ENCODE measurements around the gene F11. TPM values are rescaled to one million over a fixed set of nuclear protein-coding genes. Genes with fewer than 3 reads are reported as not detected.
"Not testable (repeated sequence)": the region's sequence is repeated elsewhere in the genome, so short reads cannot be mapped to it uniquely, and the experiment has no call there.

F11 gene
- total and polyA plus RNA-seq, 2 donors (not counting 3 experiments of a cell fraction or from before 2014, with no cell fraction given), result not detected

DNA sequence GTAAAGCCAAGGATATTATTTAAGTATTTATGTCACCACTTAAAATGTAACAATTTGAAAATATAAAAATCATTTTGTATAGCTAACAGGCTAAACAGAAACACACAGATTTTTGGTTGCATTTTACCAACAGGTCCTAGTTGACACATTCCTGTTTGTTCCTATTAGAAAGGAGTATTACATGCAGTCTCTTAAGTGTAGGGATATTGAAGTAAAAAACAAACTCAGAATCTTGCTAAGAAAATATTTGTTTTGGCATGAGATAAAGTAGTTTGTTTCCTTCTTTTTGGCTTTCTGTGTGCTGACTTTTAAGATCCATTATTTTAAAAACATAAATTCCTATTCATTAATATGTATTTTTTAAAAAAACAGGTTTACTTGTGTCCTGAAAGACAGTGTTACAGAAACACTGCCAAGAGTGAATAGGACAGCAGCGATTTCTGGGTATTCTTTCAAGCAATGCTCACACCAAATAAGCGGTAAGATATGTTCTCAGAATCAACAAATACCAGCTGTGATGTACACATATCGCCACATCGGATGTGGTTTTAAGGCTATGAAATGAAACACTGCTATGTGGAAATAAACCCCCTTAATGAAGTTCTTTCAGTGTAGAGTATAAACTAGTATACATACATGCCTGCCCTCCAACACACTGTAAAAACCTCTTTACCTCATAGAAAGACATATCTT is 6.9 kb downstream of the F11 start:
- dilution Hi-C loops (cut with MboI; ENCODE audit: extremely low pct_ligation_motif_present, low sequenced_read_pairs), result no loop called here
- Histone ChIP-seq H3K9ac (replicated peaks; ENCODE audit: extremely low read depth, insufficient read depth, low read length) (no peak overlapping the region), H3K4me3 (replicated peaks in 1 of 3; ENCODE audit: insufficient read depth in 1 of 3, low read depth in 1 of 3, low read length in 3 of 3) (no peak overlapping the region), H4K20me1 (replicated peaks; ENCODE audit: control insufficient read depth, extremely low read depth, insufficient read depth, low read length) (no peaks in the 10 kb centered on the region), H3K4me1 (ENCODE audit: control insufficient read depth, extremely low read depth, insufficient read depth, low read length) (no peaks in the 10 kb centered on the region), H3K79me2 (ENCODE audit: control insufficient read depth, insufficient read depth, low read length) (no peaks in the 10 kb centered on the region), H3K36me3 (ENCODE audit: control insufficient read depth in 2 of 2, extremely low read depth in 1 of 2, insufficient read depth in 2 of 2, low read length in 2 of 2) (no peaks in the 10 kb centered on the region), H3K9me3 (replicated peaks; ENCODE audit: control insufficient read depth, insufficient read depth, low read length) (no peaks in the 10 kb centered on the region), H2AFZ (ENCODE audit: low read depth, low read length) (no peak overlapping the region), H3K27me3 (ENCODE audit: control insufficient read depth in 2 of 2, insufficient read depth in 2 of 2, low read length in 2 of 2) (no peaks in the 10 kb centered on the region), H3K9me1 (replicated peaks; ENCODE audit: control insufficient read depth, extremely low read depth, insufficient read depth, low read length) (no peaks in the 10 kb centered on the region), H3K27ac (ENCODE audit: insufficient read depth, low read depth, low read length) (no peak overlapping the region), H3K4me2 (ENCODE audit: insufficient read depth, low read length) (no peak overlapping the region)
- intact Hi-C loops (cut with micrococcal nuclease), result no loop called here
- CTCF ChIA-PET, result no interaction called here
- no TSS peak for BruUV-seq (replicated peaks)
- POLR2A ChIA-PET, result no interaction called here
- no peak for FAIRE-seq
- DNase-seq (ENCODE audit: low read depth, low spot score), result no peak
- TF ChIP-seq POLR2A (IDR thresholded peaks at IDR 0.05; ENCODE audit: low read depth, low read length), result no peak
- TF ChIP-seq MYC (IDR thresholded peaks at IDR 0.05; ENCODE audit: low read depth, low read length), result no peak
- TF ChIP-seq GATA2 (IDR thresholded peaks at IDR 0.05; ENCODE audit: insufficient read depth, insufficient read length, low read depth, low read length), result no peak
- TF ChIP-seq JUN (IDR thresholded peaks at IDR 0.05; ENCODE audit: borderline replicate concordance, insufficient read depth, insufficient read length, low read depth), result no peak
- TF ChIP-seq EZH2 (IDR thresholded peaks at IDR 0.05; ENCODE audit: borderline replicate concordance, low read depth, low read length, severe bottlenecking), result no peak
- TF ChIP-seq, protein P1, sequence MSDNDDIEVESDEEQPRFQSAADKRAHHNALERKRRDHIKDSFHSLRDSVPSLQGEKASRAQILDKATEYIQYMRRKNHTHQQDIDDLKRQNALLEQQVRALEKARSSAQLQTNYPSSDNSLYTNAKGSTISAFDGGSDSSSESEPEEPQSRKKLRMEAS (IDR thresholded peaks at IDR 0.05; ENCODE audit: insufficient read depth, insufficient read length), result no peak
- no peak for TF ChIP-seq POLR2AphosphoS5 (IDR thresholded peaks at IDR 0.05; ENCODE audit: insufficient read depth, low read depth, low read length)
- TF ChIP-seq, protein P2, sequence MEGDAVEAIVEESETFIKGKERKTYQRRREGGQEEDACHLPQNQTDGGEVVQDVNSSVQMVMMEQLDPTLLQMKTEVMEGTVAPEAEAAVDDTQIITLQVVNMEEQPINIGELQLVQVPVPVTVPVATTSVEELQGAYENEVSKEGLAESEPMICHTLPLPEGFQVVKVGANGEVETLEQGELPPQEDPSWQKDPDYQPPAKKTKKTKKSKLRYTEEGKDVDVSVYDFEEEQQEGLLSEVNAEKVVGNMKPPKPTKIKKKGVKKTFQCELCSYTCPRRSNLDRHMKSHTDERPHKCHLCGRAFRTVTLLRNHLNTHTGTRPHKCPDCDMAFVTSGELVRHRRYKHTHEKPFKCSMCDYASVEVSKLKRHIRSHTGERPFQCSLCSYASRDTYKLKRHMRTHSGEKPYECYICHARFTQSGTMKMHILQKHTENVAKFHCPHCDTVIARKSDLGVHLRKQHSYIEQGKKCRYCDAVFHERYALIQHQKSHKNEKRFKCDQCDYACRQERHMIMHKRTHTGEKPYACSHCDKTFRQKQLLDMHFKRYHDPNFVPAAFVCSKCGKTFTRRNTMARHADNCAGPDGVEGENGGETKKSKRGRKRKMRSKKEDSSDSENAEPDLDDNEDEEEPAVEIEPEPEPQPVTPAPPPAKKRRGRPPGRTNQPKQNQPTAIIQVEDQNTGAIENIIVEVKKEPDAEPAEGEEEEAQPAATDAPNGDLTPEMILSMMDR (IDR thresholded peaks at IDR 0.05; ENCODE audit: extremely low read depth in 1 of 2, insufficient read depth in 1 of 2, low read depth in 1 of 2, low read length in 2 of 2), result no peak
- TF ChIP-seq FOS (IDR thresholded peaks at IDR 0.05; ENCODE audit: borderline replicate concordance, insufficient read depth, low read length), result no peak

DNA sequence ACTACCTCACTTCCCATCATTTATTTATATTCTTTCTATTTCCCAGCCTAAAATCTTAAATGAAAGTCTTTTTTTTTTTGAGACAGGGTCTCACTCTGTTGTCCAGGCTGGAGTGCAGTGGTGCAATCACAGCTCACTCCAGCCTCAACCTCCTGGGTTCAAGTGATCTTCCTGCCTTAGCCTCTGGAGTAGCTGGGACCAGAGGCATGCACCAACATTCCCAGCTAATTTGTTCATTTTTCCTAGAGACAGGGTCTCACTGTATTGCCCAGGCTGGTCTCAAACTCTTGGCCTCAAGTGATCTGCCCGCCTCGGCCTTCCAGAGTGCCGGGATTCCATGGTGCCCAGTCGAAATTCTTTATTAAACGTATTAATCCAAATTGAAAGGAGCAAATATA is 7.4 kb downstream of the F11 start:
- H3K9ac ChIP-seq (replicated peaks; ENCODE audit: extremely low read depth, insufficient read depth, low read length); POLR2A ChIA-PET; H4K20me1 ChIP-seq (replicated peaks; ENCODE audit: control insufficient read depth, extremely low read depth, insufficient read depth, low read length); FAIRE-seq; dilution Hi-C loops (cut with MboI; ENCODE audit: extremely low pct_ligation_motif_present, low sequenced_read_pairs); DNase-seq (ENCODE audit: low read depth, low spot score); H3K79me2 ChIP-seq (ENCODE audit: control insufficient read depth, insufficient read depth, low read length); H2AFZ ChIP-seq (ENCODE audit: low read depth, low read length); H3K4me2 ChIP-seq (ENCODE audit: insufficient read depth, low read length); CTCF ChIA-PET; H3K27me3 ChIP-seq (ENCODE audit: control insufficient read depth in 2 of 2, insufficient read depth in 2 of 2, low read length in 2 of 2); H3K9me1 ChIP-seq (replicated peaks; ENCODE audit: control insufficient read depth, extremely low read depth, insufficient read depth, low read length); H3K4me3 ChIP-seq (replicated peaks in 1 of 3; ENCODE audit: insufficient read depth in 1 of 3, low read depth in 1 of 3, low read length in 3 of 3); H3K36me3 ChIP-seq (ENCODE audit: control insufficient read depth in 2 of 2, extremely low read depth in 1 of 2, insufficient read depth in 2 of 2, low read length in 2 of 2); intact Hi-C loops (cut with micrococcal nuclease); BruUV-seq (replicated peaks); H3K4me1 ChIP-seq (ENCODE audit: control insufficient read depth, extremely low read depth, insufficient read depth, low read length); H3K27ac ChIP-seq (ENCODE audit: insufficient read depth, low read depth, low read length); H3K9me3 ChIP-seq (replicated peaks; ENCODE audit: control insufficient read depth, insufficient read depth, low read length): not testable (repeated sequence)
